HG03097 (cell line): ENCODE data around the gene MAD2L1.

Experiments
- ATAC-seq: cut with Tn5 transposase; IDR thresholded peaks from one replicate; pipeline ENCODE4 v1.9.1; 2021; ENCODE audit not compliant: unreplicated experiment, low FRiP score

Gene MAD2L1

DNA sequence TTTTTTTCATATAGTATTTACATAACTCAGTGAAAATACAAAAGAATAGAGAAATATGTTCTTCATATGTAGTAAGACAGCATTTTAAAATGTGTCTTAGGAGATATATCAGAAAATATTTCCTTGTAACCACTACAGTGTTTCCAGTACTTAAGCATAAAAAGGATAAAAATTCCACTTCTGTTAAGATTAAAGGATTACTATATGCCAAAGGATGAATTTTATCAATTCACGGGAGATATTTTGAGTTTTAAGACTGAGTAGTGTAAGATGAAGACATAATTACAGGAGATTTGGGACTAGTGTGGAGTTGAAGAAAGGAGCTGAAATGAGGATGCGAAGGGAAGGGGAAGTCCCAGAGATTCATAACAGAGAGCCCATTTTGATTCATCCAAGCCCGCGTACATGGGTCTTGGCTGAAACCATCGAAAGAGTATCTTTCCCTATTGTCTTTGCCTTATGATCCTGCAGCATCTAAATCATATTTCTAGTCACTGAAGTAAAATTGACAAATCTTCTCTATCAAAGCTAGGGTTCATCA lies 58.7 kb downstream of the MAD2L1 start:
- no peak for ATAC-seq

GRCh38 chr4:120007191-120007871 lies 59.3 kb downstream of the MAD2L1 start:
- ATAC-seq: no peak
